GM19467 (cell line): ENCODE results near the gene HAPLN3.

Experiments used
- ATAC-seq: cut with Tn5 transposase; IDR thresholded peaks from one replicate; pipeline ENCODE4 v1.9.1; 2021; ENCODE audit warnings: mild to moderate bottlenecking, moderate library complexity; ENCODE audit not compliant: unreplicated experiment

Gene HAPLN3

DNA sequence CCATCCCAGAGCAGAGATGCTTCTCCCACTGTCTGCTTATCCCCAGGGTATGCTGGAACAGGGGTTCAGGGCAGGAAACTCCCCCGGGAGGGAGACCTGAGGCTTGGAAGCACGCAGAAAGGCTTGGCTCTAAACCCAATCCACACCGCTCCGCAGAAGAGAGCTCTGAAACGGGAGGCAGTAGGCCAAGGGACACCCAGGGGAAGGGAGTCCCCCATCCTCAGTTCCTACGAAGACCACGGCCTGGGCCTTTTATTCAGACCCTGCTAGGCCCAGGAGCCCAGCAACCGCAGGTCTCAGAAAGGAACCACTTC, 1.8 kb upstream of the HAPLN3 start:
- ATAC-seq, result no peak

DNA sequence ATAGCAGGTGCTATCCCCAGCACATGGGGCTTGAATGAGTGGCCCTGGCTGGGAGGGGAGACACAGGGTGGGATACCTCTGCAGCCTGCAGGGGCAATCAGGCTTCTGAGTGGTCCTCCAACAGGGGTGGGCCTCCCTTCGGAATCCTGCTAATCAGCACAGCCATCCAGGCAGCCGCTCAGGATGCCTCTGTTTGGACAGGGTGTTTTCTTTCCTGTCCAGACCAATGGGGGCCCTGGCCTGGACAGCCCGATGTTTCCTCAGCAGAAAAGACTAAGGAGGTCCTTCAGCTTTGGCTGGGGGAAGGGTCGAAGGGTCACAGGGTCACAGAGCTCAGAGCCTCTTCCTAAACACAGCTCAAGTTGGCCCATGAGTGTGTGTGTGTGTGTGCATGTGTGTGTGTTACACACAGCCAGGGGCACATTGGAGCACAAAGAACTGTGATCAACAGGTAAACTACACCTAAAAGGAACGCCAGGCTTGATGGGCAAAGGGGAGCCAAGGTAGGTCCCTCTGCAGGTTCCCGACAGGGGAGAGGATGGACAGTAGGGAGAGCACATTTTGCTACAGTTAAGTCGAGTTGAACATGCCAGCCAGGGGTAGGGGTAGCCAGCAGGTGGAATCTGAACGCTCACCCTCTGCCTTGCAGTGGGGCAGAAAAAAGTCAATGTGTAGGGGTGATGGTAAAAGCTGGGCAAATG, 1.1 kb upstream of the HAPLN3 start:
- no peak for ATAC-seq

DNA sequence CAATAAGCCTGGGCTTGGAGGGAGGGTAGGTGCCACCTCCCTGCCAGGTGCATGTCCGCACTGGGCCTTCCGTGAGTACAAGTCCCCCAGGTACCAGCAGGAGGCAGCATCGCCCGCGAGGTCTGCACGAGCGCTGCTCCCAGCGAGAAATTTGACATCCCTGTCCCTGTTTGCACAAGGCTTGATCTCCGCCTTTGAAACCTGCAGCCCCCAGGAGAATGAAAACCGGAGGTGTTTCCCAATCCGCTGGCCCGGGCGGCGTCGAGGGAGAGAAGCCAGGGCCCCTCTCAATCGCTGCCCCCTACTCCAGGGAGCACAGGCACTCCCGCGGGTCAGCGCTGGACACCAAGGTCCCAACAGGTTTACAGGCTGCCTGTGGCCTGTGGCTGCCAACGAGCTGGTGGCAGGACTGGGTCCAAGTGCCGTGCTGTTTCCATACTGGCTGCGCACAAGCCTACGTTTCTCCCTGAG, 961 bp downstream of the HAPLN3 start:
- ATAC-seq, result no peak

- no peak for ATAC-seq
Observed at GRCh38 chr15:88891540-88892254, 3.6 kb downstream of the HAPLN3 start.

DNA sequence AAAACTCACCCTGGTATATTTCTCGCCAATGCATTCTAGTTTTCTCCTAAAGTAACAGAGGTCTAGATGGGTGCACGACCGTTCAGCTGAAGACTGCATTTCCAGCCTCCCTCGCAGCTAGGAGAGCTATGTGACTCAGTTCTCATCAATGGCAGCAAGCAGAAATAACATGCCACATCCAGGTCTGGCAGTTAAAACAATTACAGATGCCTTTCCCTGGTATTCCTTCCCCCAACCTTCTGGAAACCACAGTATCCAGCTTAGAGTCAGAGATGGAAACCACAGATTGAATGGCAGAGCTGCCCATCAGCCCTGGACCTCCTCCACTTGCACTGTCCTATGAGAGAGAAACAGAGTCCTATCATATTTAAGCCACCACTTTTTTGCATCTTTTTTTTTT, 4.8 kb downstream of the HAPLN3 start:
- no peak for ATAC-seq

DNA sequence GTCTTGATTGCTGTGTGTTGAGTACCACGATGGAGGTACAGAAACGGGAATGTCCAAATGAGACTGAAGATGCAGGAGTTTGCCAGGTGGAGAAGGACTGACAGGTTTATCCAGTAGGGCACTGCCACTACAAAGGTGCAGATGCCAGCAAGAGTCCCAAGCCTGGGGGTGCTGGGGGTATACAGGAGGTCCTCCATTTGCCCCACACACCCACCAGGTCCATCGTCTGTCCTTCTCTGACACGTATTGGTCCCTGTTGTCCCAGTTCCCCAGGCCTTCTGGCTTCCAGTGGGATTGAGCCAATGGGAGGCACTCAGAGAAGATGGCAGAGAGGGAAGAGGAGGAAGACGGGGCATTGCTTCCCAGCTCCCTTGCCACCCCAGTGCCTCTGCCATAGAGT, 6.6 kb downstream of the HAPLN3 start:
- ATAC-seq, result no peak

DNA sequence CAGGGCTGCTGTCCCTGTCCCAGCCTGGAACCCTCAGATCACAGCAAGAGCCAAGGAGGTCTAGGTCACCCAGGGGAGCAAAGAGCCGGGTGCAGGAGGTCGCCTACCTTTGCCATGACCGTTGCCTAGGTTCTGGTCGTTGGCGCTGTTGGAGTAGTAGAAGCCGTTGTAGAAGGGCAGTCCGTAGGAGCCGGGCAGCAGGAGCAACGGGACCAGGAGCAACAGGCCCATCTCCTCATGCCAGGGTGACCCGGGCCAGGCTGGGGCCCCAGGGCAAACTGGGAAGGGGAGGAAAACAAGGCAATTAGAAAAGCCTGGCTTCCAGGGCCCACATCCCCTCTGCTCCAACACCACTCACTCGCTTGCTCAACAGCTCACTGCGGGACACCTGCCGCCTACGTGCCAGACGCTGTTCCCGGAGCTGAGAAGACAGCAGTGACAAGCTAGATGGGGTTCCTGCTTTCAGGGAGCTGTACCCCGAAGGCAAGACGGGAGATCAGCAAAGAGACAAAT, 8.2 kb downstream of the HAPLN3 start:
- ATAC-seq, result no peak

DNA sequence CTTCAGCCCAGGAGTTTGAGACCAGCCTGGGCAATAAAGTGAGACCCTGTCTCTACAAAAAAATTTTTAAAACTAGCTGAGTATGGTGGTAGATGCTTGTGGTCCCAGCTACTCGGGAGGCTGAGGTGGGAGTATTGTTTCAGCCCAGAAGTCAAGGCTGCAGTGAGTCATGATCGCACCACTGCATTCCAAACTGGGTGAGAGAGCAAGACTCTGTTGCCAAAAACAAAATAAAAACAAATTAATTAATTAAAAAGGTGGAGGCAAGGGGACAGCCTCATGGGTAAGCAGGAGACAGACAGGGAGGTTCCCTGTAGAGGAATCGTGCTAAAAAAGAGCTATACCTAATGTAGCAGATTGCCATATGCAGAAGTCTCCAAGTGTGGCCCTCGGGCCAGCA, 12.6 kb downstream of the HAPLN3 start:
- ATAC-seq, result no peak

GRCh38 chr15:88881775-88882174, 13.6 kb downstream of the HAPLN3 start:
- ATAC-seq, result no peak

DNA sequence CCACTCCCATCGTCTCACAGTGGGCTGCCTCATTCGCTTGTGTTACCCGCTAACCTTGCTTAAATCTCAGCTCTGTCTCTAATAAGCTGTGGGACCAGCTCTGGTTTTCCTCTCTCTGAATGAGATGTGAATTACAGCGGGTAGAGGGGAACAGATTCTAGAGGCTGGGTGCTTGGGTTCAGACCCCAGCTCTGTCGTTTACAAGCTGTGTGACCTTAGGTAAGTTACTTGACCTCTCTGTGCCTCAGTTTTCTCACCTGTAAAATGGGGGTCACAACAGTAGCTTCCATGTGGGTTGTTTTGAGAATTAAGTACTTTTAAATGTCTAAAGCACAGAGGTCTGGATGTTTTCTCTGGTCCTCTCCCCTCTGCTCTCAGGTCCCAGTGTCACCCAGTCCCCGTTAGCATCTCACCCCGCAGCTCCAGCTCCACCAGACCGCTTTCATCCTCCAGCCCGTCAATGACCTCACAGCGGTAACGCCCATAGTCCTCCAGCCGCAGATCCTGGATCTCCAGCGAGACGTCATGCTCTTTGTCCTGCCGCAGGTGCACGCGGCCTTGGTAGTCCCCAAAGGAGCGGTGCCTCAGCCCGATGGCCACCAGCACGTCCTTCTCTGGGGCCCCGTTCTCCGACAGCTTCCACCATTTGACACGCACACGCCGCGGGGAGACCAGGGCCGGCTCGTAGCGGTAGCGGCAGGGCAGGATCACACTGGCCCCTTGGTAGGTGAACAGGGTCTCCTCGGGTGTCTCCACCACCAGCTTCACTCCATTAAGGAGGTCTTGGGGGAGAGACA, 14.2 kb downstream of the HAPLN3 start:
- no peak for ATAC-seq

- peak; percentile 66 for ATAC-seq
Observed at GRCh38 chr15:88878720-88879184, 16.6 kb downstream of the HAPLN3 start.

DNA sequence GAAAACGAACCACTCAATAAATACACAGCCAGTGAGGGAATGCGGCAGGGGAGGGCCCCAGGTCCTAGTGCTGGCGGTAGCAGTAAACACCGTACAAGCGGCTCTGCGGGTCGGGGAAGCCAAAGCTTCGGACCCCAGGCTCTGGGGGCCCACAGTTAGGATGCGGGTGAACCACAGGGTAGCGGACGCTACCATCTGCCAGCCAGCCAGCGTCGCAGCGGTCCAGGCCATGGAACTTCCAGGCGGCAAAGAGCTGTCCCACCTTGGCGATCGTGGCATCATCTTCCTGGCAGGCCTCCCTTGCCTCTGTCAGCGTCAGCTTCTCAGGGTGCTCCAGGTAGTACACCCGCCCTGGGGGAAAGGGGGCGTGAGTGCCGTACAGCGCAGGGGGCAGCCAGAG, 17.4 kb downstream of the HAPLN3 start:
- no peak for ATAC-seq

DNA sequence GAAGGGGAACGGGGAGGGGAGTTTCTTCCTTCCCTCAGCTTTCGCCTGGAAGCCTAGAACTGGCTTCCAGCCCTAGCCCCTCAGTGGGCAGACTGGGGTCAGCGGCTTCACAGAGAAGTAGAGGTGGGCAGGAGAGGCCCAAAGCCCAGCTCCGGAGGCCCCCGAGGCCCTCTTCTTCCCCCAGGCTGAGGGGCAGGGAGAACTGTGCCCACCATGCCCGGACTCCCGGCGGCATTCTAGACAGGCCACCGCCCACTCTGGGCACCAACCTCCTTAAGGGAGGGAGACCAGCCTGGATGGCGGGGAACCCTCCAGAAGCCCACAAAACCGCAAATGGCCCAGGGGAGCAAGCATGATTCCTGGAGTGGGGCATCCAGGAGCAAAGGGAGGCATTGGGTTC, 17.9 kb downstream of the HAPLN3 start:
- ATAC-seq, result no peak

DNA sequence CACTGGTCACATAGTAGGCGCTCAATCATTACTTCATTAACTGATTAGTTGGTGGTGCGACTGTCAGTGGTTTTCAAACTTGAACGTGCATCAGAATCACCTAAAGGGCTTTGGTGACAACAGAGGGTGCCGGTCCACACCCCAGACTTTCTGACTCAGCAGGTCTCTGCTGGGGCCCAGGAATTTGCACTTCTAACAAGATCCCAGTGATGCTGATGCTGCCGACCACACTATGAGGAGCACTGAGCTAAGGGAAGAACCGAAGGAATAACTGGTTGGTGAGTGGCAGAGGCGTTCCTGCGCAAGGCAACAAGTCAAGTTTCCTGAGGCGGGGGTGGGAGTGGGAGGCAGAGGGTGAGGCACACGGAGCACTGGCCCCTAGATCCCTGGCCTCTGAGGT, 18.8 kb downstream of the HAPLN3 start:
- ATAC-seq, result no peak

DNA sequence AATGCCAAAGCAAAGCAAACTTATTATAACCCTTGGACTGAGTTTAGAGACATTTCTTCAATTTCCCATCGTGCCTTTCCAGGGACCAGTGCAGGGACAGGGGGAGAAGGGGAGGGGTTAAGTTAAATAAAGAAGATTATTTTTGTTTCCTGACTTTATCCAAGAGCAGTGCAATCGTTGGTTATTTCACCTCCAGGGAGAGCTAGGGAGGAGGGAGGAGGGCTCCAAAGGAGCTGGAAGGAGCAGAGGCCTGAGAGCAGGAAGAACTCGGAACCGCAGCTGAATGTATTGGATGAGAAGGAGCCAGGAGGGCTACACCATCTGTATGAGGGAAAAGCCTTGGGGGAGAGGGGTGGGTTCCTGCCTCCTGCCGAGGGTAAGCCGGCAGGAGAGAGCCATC, 20.7 kb downstream of the HAPLN3 start:
- ATAC-seq, result no peak

- no peak for ATAC-seq
Observed at GRCh38 chr15:88874275-88874674, 21.1 kb downstream of the HAPLN3 start.

DNA sequence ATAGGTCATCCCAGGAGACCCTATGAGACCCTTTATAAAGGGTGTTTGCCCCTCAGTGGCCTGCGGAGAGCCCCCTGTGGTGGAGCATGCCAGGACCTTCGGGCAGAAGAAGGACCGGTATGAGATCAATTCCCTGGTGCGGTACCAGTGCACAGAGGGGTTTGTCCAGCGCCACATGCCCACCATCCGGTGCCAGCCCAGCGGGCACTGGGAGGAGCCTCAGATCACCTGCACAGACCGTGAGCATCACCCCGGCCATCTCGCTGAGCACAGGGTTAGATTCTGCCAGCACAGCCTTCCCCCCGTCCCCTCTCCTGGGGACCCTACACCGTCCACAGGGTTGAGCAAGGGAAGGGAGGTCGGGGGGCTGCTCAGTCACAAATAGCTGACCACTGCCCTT, 21.6 kb downstream of the HAPLN3 start:
- ATAC-seq, result no peak

DNA sequence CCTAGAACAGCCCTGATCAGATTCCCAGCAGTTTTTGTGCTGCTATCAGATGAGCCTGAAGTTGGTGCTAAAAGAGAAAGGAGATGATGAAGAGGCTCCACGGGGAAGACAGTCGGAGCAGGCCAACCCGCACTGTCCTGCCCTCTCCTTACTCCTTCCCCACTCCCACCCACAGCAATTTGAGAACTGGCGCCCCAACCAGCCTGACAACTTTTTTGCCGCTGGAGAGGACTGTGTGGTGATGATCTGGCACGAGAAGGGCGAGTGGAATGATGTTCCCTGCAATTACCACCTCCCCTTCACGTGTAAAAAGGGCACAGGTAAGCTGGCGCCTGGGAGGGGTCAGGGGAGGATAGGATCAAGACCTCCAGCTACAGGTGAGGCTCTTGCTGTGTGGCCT, 22.6 kb downstream of the HAPLN3 start:
- no peak for ATAC-seq

GRCh38 chr15:88872106-88872505, 23.2 kb downstream of the HAPLN3 start:
- ATAC-seq, result no peak

- no peak for ATAC-seq
Observed at GRCh38 chr15:88871313-88871712, 24.0 kb downstream of the HAPLN3 start.

DNA sequence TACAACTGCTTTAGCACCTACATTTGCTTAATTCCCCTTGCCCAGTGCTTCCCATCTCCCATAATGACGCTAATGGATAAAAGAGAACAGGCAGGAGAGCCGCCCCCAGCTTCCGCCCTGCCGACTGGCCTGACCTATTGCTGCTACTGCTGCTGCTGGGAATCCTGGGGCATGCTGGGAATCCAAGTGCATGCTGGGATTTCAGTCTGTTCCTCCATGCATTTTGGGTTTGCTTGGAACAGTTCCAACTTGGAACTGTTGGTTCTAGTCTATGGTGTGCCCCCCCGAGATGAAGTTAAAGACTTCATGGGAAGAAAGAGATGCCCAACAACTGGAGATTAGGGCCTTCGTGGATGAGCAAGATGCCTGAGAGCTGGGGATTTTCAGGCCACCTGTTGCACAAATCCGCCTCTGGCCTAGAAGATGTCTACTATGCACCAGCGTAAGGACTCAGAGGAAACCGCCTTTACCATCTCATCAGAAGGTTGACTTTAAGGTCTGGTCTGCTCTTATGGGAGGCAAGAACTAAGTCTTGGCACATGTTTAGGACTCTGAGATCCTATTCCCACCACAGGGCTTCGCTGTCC, 29.0 kb downstream of the HAPLN3 start:
- no peak for ATAC-seq
